Measurements from ENCODE around the gene LBHD2. TPM values are rescaled to one million over a fixed set of nuclear protein-coding genes. Genes with fewer than 3 reads are reported as not detected.

The LBHD2 gene
- total RNA-seq, 1 experiment from 2014 or later: not detected

- intact Hi-C loops (cut with micrococcal nuclease; ENCODE audit: unreplicated experiment): no loop called here
Observed at GRCh38 chr14:103091041-103091882, 7.3 kb downstream of the LBHD2 start.

GRCh38 chr14:103091883-103092222 is 7.8 kb downstream of the LBHD2 start:
- no peak for TF ChIP-seq CTCF (IDR thresholded peaks at IDR 0.05)
- TF ChIP-seq POLR2AphosphoS5 (IDR thresholded peaks at IDR 0.05; ENCODE audit: low read depth, low read length): no peak
- TF ChIP-seq TCF7L2 (IDR thresholded peaks at IDR 0.05; ENCODE audit: low read depth, low read length): no peak
- TF ChIP-seq REST (IDR thresholded peaks at IDR 0.05; ENCODE audit: insufficient read depth in 1 of 2, low read depth in 2 of 2, low read length in 1 of 2): no peak
- TF ChIP-seq SIN3A (IDR thresholded peaks at IDR 0.05; ENCODE audit: borderline replicate concordance, insufficient read depth, low read depth, low read length): no peak
- Histone ChIP-seq H3K36me3 (ENCODE audit: control insufficient read depth, insufficient read depth, low read length) (no peaks in the 10 kb centered on the region), H3K4me1 (ENCODE audit: control insufficient read depth, insufficient read depth, low read length) (no peaks in the 10 kb centered on the region), H3K4me3 (ENCODE audit: low read depth in 2 of 2, low read length in 2 of 2) (peak overlapping the region; percentile 26 to 42), H3K27me3 (ENCODE audit: control insufficient read depth, insufficient read depth, low read length) (no peaks in the 10 kb centered on the region), H3K27ac (ENCODE audit: low read length) (peak overlapping the region; percentile 63; the same call in 1 of the 2 replicates), H3K9me3 (ENCODE audit: control insufficient read depth, insufficient read depth, low read depth, low read length) (no peaks in the 10 kb centered on the region)
- no TSS peak for BruUV-seq (replicated peaks)
- no peak for ATAC-seq
- no peak for DNase-seq (ENCODE audit: low read depth, low spot score)
- in situ Hi-C loops (cut with HindIII; ENCODE audit: low pct_unique_long_range_greater_than_20kb, low sequenced_read_pairs): no loop called here
- POLR2A ChIA-PET: no interaction called here
- CTCF ChIA-PET: no interaction called here
- intact Hi-C loops (cut with micrococcal nuclease; ENCODE audit: unreplicated experiment): no loop called here

More at GRCh38 chr14:103091041-103091882, 7.3 kb downstream of the LBHD2 start:
- peak overlapping the region; percentile 26 to 42 for H3K4me3 ChIP-seq (ENCODE audit: low read depth in 2 of 2, low read length in 2 of 2)
- ATAC-seq (peak; percentile 73), DNase-seq (ENCODE audit: low read depth, low spot score) (no peak)
- TF ChIP-seq CTCF (IDR thresholded peaks at IDR 0.05) (peak; percentile 79; the same call in 1 of the 2 replicates), TCF7L2 (IDR thresholded peaks at IDR 0.05; ENCODE audit: low read depth, low read length) (no peak)
- no peaks in the 10 kb centered on the region for H3K27me3 ChIP-seq (ENCODE audit: control insufficient read depth, insufficient read depth, low read length)
- no peaks in the 10 kb centered on the region for H3K36me3 ChIP-seq (ENCODE audit: control insufficient read depth, insufficient read depth, low read length)
- CTCF ChIA-PET: no interaction called here
- H3K9me3 ChIP-seq (ENCODE audit: control insufficient read depth, insufficient read depth, low read depth, low read length): no peaks in the 10 kb centered on the region
- no peaks in the 10 kb centered on the region for H3K4me1 ChIP-seq (ENCODE audit: control insufficient read depth, insufficient read depth, low read length)
- peak overlapping the region; percentile 63; the same call in 1 of the 2 replicates for H3K27ac ChIP-seq (ENCODE audit: low read length)
- POLR2A ChIA-PET: no interaction called here
- no TSS peak for BruUV-seq (replicated peaks)
- in situ Hi-C loops (cut with HindIII; ENCODE audit: low pct_unique_long_range_greater_than_20kb, low sequenced_read_pairs): no loop called here

Measured in Panc1 (cell line).